Measurements from ENCODE around the gene NFIC.
A peak's percentile ranks its signal among the peaks of the same experiment; 100 is the strongest.
"Not testable (repeated sequence)": the region's sequence is repeated elsewhere in the genome, so short reads cannot be mapped to it uniquely, and the experiment has no call there.

Gene NFIC

GRCh38 chr19:3375221-3376090 lies 9.1 kb downstream of the NFIC start:
- DNase-seq, result no peak

- not testable (repeated sequence) for DNase-seq
These were observed 9.7 kb downstream of the NFIC start for GRCh38 chr19:3376091-3376455.

DNA sequence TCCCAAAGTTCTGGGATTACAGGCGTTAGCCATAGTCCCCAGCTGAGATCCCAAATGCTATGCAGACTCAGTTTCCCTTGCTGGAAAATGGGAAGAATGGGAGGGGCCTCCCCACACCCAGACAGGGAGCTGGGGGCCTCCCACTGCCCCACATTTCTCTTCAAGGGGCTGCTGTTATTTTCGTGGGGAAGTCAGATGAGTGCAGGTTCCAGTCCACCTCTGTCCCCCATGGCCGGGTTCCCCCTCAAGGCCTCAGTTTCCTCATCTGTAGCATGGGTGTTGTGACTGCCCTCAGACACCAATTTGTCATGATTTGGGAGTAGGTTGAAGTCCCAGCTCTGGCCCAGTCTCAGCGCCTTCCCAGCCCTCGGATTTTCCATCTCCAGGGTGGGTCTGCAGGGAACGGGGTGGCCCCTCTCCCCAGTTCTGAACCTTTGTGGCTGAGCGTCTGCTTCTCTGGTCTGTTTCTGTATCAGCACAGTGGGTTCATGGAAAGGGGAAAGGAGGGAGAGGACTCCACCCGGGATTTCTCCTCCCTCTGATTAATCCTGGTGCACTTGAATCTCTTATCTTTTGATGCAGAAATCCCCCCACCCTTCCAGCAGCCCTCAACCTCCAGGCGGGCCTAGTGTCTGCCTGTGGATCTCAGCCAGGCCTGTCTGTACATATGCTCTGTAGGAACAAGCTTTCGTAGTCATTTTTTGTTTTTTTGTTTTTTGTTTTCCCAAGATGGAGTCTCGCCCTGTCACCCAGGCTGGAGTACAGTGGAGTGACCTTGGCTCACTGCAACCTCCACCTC lies 12.2 kb downstream of the NFIC start:
- no peak for DNase-seq

DNA sequence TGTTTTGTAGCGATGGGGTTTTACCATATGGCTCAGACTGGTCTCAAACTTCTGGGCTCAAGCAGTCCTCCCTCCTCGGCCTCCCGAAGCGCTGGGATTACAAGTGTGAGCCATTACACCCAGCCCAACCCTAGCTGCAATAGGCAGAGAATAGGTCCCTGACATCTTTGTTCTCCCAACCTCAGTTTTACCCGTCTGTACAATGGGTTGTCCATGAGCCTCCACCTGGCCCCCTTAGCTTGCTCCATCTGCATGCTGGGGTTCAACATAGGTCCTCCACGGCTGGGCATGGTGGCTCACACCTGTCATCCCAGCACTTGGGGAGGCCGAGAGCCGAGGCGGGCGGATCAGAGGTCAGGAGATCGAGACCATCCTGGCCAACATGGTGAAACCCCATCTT lies 14.4 kb downstream of the NFIC start:
- DNase-seq, result no peak

GRCh38 chr19:3381701-3382372 lies 15.5 kb downstream of the NFIC start:
- DNase-seq, result no peak

DNA sequence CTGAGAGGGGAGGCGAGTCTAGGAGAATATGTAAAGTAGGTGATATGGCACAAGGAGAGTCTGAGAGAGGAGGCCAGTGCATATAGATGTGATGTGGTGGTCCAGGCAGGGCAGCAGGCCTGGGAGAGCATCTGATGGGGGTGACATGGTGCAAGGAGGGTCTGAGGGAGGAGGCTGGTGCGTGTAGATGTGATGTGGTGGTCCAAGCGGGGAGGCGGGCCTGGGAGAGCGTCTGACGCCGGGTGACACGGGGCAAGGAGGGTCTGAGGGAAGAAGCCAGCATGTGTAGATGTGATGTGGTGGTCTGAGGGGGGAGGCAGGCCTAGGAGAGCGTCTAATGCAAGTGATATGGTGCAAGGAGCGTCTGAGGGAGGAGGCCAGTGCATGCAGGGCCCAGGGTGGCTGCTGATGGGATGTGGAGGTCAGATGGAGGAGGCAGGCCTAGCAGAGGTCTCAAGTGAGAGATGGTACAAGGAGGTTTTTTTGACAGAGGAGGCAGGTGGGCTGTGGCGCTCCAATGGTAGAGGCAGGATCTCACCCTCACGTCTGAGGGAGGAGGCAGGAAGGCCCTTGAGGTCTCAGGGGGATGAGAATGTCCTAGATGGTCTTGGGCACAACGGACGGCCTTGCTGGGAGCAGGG lies 16.2 kb downstream of the NFIC start:
- no peak for DNase-seq

GRCh38 chr19:3383121-3383722 lies 16.8 kb downstream of the NFIC start:
- no peak for DNase-seq

DNA sequence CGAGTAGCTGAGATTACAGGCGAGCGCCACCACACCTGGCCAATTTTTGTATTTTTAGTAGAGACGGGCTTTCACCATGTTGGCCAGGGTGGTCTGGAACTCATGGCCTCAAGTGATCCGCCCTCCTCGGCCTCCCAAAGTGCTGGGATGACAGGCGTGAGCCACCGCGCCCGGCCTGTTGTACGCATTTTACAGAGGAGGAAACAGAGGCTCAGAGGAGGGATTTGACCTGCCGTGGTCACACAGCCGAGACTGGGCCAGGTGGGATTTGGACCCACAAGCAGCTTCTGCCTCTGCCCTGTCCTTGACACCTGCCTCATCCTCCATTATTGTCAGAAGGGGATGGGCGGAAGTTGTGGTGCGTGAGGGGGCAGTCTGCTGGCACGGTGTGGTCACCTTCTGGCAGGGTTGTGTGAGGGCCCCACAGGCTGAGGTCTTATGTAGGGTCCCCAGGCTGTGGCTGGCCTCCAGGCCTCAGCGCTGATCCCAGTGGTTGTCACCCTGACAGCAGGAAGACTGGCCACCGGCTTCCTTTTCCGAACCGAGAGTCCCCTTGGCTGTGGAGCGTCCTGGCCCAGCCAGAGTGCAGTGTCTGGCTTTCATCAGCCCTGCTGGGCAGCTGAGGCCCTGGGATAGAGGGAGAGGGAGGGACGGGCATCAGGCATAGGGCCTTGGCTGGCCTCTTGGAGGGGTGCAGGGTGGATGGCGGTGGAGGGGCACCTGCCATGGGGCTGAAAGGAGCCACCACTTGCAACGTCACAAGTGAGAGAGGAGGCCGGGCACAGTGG lies 20.3 kb downstream of the NFIC start:
- no peak for DNase-seq

DNA sequence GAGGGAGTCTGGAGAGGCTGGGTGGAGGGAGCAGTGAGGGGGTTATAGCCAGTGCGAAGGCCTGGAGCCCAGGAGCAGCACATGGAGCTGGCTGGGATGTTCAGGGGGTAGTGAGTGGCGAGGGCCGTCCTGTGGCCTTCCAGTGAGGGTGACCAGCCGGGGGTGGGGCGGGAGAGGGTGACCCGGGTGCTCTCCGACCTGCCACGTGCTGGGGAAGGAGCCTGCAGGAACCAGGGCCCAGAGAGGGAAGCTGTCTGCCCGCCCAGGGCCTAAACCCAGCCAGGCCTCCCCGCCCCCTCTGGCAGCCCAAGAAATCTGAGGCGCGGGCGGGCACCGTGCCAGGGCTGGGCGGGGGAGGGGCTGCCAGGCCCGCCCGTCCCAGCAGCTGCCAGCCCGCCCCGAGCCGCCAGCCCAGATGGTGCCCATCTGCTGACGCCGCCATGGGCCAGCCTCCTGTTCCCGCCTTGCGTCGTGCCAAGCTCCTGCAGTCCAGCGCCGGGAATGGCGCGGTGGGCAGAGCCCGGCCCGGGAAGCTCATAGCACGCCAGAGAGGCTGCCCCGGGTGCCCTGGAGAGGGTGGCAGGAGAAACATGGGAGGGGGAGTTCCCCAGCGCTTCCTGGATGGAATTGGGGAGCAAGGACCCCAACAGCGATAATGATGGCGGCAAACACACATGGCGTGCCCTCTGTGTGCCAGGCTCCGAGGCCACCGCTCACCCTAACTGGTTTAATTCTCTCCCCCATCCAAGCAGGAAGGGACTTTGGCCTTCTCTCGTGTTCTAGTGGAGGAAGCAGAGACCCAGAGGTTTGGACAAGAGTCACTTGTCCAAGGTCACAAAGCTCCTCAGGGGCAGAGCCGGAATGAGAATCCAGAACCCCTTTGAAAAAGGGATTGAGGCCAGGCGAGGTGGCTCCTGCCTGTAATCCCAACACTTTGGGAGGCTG lies 21.5 kb downstream of the NFIC start:
- DNase-seq, result peak; percentile 86

- DNase-seq, result no peak
These were observed 23.0 kb downstream of the NFIC start for GRCh38 chr19:3389446-3389778.

- DNase-seq, result no peak
These were observed 23.5 kb downstream of the NFIC start for GRCh38 chr19:3389876-3390371.

DNA sequence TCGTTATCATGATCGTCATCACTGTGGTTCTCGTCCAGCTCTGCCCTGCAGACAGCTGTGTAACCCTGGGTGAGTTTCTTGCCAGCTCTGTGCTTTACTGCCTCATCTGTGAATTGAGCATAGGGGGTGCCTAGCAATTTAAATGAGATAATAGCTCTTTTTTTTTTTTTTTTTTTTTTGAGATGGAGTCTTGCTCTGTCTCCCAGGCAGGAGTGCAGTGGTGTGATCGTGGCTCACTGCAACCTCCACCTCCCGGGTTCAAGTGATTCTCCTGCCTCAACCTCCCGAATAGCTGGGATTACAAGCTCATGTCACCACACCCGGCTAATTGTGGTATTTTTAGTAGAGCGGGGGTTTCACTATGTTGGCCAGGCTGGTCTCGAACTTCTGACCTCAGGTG lies 25.5 kb downstream of the NFIC start:
- not testable (repeated sequence) for DNase-seq

DNA sequence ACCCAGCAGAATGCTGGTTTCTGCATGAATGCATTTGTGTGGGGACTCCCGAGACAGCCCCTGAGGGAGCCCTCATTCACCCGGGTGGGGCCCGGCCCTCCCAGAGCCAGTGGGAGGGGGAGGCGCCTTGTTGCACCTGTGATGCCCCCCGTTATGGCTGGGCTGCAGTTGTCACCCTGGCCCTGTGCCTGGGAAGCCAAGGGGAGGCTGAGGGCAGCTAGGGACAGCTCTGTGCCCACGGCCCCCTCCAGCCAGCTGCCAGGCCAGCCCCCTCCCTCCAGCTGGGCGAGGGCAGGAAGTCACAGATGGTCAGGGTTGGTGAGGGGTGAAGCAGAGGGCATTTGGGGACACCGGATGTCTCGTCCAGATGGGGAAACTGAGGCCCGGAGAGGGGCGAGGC lies 26.1 kb downstream of the NFIC start:
- DNase-seq, result no peak

DNA sequence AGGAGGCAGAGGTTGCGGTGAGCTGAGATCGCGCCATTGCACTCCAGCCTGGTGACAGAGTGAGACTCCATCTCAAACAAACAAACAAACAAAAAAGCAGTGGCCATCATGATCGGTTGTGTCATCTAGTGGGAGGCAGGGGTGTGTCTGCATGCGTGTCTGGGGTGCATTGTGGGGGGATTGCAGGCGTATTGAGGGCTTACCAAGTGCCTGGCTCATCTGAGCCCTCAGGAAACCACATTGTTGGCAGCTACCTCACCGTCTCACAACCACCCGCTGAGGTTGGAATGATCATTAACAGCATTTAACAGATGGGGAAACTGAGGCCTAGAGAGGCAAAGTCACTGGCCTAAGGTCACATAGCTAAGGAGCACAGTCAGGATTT lies 30.5 kb downstream of the NFIC start:
- DNase-seq, result no peak

- no peak for DNase-seq
These were observed 31.1 kb downstream of the NFIC start for GRCh38 chr19:3397266-3398022.

DNA sequence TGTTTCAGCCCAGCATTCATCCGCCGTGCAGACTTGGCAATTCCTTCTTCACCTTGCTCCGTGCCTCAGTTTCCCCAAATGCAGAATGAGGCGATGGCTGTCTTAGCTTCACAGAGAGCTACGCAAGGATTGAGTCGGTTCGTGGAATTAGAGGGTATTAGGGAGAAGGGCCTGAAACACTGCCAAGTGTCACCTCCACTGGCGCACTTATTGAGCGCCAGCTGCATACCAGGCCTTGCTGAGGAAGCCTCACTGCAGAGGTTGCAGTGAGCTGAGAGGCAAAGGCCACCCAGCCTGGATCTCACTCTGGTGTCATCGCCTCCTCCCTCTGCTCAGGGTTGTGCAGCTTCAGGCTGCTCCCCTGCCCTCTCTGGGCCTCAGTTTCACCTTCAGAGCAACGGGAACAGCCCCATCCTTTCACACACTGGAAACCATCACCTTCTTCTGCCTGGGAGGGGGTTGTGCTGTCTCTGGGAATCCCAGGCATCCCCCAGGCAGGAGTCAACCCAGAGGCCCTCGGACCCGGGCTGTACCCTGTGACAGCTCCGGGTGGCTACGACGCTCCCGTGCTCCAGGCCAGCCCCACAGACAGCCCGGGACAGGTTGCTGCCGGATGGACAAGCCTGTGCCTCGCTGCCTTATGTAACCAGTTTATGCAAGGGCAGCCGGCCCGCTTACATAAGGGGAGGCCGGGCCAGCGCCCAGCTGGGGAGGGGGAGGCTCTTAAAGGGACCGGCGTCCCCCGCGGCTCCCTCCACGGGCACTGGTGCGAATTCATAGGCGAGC lies 31.9 kb downstream of the NFIC start:
- DNase-seq, result peak; percentile 60

- DNase-seq, result no peak
These were observed 32.5 kb downstream of the NFIC start for GRCh38 chr19:3398900-3399278.

DNA sequence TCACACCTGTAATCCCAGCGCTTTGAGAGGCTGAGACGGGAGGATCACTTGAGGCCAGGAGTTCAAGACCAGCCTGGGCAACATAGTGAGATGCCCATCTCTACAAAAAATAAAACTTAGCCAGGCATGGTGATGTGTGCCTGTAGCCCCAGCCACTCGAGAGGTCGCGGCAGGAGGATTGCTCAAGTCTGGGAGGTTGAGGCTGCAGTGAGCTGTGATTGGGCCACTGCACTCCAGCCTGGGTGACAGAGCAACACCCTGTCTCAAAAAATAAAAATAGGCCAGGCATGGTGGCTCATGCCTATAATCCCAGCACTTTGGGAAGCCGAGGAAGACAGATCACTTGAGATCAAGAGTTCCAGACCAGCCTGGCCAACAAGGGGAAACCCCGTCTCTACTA lies 32.9 kb downstream of the NFIC start:
- DNase-seq, result not testable (repeated sequence)
